GM12892 (cell line): ENCODE results near the gene PRSS38.

Source experiments
- POLR2A ChIP-seq: IDR thresholded peaks from 2 replicates; pipeline ENCODE4 v1.6.1; 2011; ENCODE audit warnings: low read depth, low read length, control low read depth
- POLR2AphosphoS5 ChIP-seq: IDR thresholded peaks from 2 replicates; pipeline ENCODE4 v1.6.1; 2011; ENCODE audit warnings: low read depth, low read length, control low read depth
- TAF1 ChIP-seq: IDR thresholded peaks from 2 replicates; pipeline ENCODE4 v1.6.1; 2011; ENCODE audit warnings: low read depth, mild to moderate bottlenecking, control low read depth, low read length, borderline replicate concordance

GRCh38 chr1:227870366-227870765 is 54.9 kb downstream of the PRSS38 start:
- no peak for TF ChIP-seq POLR2A
- no peak for TF ChIP-seq POLR2AphosphoS5
- no peak for TF ChIP-seq TAF1
